ENCODE measurements around the gene LIPH. TPM values are rescaled to one million over a fixed set of nuclear protein-coding genes. Genes with fewer than 3 reads are reported as not detected.

The LIPH gene
- polyA plus RNA-seq, 1 donor from 2014 or later, result 0.05 TPM

DNA sequence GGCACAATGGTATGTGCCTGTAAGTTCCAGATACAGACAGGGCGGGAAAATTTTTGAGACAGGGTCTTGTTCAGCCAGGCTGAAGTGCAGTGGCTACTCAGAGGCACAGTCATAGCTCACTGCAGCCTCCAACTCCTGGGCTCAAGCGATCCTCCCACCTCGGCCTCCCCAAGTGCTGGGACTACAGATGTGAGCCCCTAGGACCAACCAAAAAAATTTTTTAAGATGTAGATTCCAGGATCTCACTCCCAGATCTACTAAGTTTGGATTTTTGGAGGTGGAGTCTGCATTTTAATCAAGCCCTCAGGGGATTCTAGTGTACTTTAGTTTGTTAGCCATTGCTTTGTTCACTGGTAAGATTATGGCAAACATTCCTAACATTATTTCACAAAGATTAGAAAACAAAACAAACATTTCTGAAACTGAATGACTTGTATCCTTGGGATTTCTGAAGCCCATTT, 2.7 kb downstream of the LIPH start:
- H3K9me2 ChIP-seq (ENCODE audit: insufficient read depth, low read length), result no peaks in the 10 kb centered on the region
- H3K9ac ChIP-seq (ENCODE audit: low read length), result no peak overlapping the region
- no peaks in the 10 kb centered on the region for H4K20me1 ChIP-seq (ENCODE audit: insufficient read depth)
- no peaks in the 10 kb centered on the region for H3K79me2 ChIP-seq (replicated peaks; ENCODE audit: insufficient read depth, low read length)
- H3F3A ChIP-seq (ENCODE audit: insufficient read depth, low read length, poor library complexity, severe bottlenecking), result no peaks in the 10 kb centered on the region
- no peak overlapping the region for H3K4me3 ChIP-seq (ENCODE audit: low read length)
- TF ChIP-seq, protein P1, sequence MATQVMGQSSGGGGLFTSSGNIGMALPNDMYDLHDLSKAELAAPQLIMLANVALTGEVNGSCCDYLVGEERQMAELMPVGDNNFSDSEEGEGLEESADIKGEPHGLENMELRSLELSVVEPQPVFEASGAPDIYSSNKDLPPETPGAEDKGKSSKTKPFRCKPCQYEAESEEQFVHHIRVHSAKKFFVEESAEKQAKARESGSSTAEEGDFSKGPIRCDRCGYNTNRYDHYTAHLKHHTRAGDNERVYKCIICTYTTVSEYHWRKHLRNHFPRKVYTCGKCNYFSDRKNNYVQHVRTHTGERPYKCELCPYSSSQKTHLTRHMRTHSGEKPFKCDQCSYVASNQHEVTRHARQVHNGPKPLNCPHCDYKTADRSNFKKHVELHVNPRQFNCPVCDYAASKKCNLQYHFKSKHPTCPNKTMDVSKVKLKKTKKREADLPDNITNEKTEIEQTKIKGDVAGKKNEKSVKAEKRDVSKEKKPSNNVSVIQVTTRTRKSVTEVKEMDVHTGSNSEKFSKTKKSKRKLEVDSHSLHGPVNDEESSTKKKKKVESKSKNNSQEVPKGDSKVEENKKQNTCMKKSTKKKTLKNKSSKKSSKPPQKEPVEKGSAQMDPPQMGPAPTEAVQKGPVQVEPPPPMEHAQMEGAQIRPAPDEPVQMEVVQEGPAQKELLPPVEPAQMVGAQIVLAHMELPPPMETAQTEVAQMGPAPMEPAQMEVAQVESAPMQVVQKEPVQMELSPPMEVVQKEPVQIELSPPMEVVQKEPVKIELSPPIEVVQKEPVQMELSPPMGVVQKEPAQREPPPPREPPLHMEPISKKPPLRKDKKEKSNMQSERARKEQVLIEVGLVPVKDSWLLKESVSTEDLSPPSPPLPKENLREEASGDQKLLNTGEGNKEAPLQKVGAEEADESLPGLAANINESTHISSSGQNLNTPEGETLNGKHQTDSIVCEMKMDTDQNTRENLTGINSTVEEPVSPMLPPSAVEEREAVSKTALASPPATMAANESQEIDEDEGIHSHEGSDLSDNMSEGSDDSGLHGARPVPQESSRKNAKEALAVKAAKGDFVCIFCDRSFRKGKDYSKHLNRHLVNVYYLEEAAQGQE (IDR thresholded peaks at IDR 0.05; ENCODE audit: borderline replicate concordance), result no peak
- TF ChIP-seq TAF1 (IDR thresholded peaks at IDR 0.05; ENCODE audit: low read depth), result no peak
- TF ChIP-seq SMC3 (conservative IDR thresholded peaks at IDR 0.05; ENCODE audit: poor library complexity), result no peak
- no peak for TF ChIP-seq POLR2AphosphoS5 (IDR thresholded peaks at IDR 0.05)
- TF ChIP-seq EP300 (conservative IDR thresholded peaks at IDR 0.05; ENCODE audit: poor library complexity, severe bottlenecking), result no peak
- no peak for TF ChIP-seq RAD21 (conservative IDR thresholded peaks at IDR 0.05)
- TF ChIP-seq, protein P2, sequence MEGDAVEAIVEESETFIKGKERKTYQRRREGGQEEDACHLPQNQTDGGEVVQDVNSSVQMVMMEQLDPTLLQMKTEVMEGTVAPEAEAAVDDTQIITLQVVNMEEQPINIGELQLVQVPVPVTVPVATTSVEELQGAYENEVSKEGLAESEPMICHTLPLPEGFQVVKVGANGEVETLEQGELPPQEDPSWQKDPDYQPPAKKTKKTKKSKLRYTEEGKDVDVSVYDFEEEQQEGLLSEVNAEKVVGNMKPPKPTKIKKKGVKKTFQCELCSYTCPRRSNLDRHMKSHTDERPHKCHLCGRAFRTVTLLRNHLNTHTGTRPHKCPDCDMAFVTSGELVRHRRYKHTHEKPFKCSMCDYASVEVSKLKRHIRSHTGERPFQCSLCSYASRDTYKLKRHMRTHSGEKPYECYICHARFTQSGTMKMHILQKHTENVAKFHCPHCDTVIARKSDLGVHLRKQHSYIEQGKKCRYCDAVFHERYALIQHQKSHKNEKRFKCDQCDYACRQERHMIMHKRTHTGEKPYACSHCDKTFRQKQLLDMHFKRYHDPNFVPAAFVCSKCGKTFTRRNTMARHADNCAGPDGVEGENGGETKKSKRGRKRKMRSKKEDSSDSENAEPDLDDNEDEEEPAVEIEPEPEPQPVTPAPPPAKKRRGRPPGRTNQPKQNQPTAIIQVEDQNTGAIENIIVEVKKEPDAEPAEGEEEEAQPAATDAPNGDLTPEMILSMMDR (IDR thresholded peaks at IDR 0.05; ENCODE audit: poor library complexity, severe bottlenecking), result no peak
- TF ChIP-seq EZH2 (IDR thresholded peaks at IDR 0.05; ENCODE audit: borderline replicate concordance, insufficient read depth, low read length, poor library complexity, severe bottlenecking), result no peak
- no peak for TF ChIP-seq MXI1 (conservative IDR thresholded peaks at IDR 0.05; ENCODE audit: poor library complexity, severe bottlenecking)
- H3K4me2 ChIP-seq (ENCODE audit: low read length), result no peak overlapping the region
- no peaks in the 10 kb centered on the region for H3K9me3 ChIP-seq (ENCODE audit: low read length)
- H3K27ac ChIP-seq (ENCODE audit: low read length), result no peak overlapping the region
- H3K36me3 ChIP-seq (ENCODE audit: insufficient read depth, low read length), result no peaks in the 10 kb centered on the region
- H3K27me3 ChIP-seq (ENCODE audit: insufficient read depth, low read depth, low read length), result no peaks in the 10 kb centered on the region
- H2AFZ ChIP-seq (ENCODE audit: low read depth, low read length), result no peak overlapping the region

- H3K9me3 ChIP-seq (ENCODE audit: low read length), result no peaks in the 10 kb centered on the region
- H3K36me3 ChIP-seq (ENCODE audit: insufficient read depth, low read length), result no peaks in the 10 kb centered on the region
- H3K9me2 ChIP-seq (ENCODE audit: insufficient read depth, low read length), result no peaks in the 10 kb centered on the region
- no peaks in the 10 kb centered on the region for H3F3A ChIP-seq (ENCODE audit: insufficient read depth, low read length, poor library complexity, severe bottlenecking)
- no peaks in the 10 kb centered on the region for H3K79me2 ChIP-seq (replicated peaks; ENCODE audit: insufficient read depth, low read length)
- H4K20me1 ChIP-seq (ENCODE audit: insufficient read depth), result no peaks in the 10 kb centered on the region
- H3K9ac ChIP-seq (ENCODE audit: low read length), result no peak overlapping the region
- no peak overlapping the region for H3K4me2 ChIP-seq (ENCODE audit: low read length)
- H3K27me3 ChIP-seq (ENCODE audit: insufficient read depth, low read depth, low read length), result no peaks in the 10 kb centered on the region
- H2AFZ ChIP-seq (ENCODE audit: low read depth, low read length), result no peak overlapping the region
- no peak overlapping the region for H3K27ac ChIP-seq (ENCODE audit: low read length)
- TF ChIP-seq, protein P1 (IDR thresholded peaks at IDR 0.05; ENCODE audit: borderline replicate concordance), result no peak
- TF ChIP-seq EZH2 (IDR thresholded peaks at IDR 0.05; ENCODE audit: borderline replicate concordance, insufficient read depth, low read length, poor library complexity, severe bottlenecking) (no peak), TAF1 (IDR thresholded peaks at IDR 0.05; ENCODE audit: low read depth) (no peak), SMC3 (conservative IDR thresholded peaks at IDR 0.05; ENCODE audit: poor library complexity) (no peak), MXI1 (conservative IDR thresholded peaks at IDR 0.05; ENCODE audit: poor library complexity, severe bottlenecking) (no peak), EP300 (conservative IDR thresholded peaks at IDR 0.05; ENCODE audit: poor library complexity, severe bottlenecking) (no peak), POLR2AphosphoS5 (IDR thresholded peaks at IDR 0.05) (no peak), RAD21 (conservative IDR thresholded peaks at IDR 0.05) (no peak)
- TF ChIP-seq, protein P2 (IDR thresholded peaks at IDR 0.05; ENCODE audit: poor library complexity, severe bottlenecking), result no peak
- H3K4me3 ChIP-seq (ENCODE audit: low read length), result no peak overlapping the region
Observed at GRCh38 chr3:185549122-185549521, 3.3 kb downstream of the LIPH start.

Data from neural cell (in vitro differentiated cells).